ENCODE data around the gene MAD1L1. TPM values are rescaled to one million over a fixed set of nuclear protein-coding genes. Genes with fewer than 3 reads are reported as not detected.
A peak's percentile ranks its signal among the peaks of the same experiment; 100 is the strongest.

The MAD1L1 gene
- total and polyA plus RNA-seq, 2 experiments from 2014 or later: 38.2 to 69.8 TPM

- 0 out of 2 replicates have a peak, but pooled peaks cover 4% of the 10 kb centered on the region for H3F3A ChIP-seq (ENCODE audit: insufficient read depth)
- 95% methylated on average over 4 of the region's 4 CpGs for WGBS, 2 experiments (ENCODE audit: low coverage in 1 of 2, low lambda C conversion rate in 2 of 2, missing lambda C conversion rate in 2 of 2)
- no peak overlapping the region for H3K4me3 ChIP-seq
- no peaks in the 10 kb centered on the region for H3K36me3 ChIP-seq (ENCODE audit: low read depth)
- no peaks in the 10 kb centered on the region; the same call in 1 of the 2 replicates for H3K79me2 ChIP-seq (ENCODE audit: insufficient read depth)
- no peak for TF ChIP-seq EZH2 (IDR thresholded peaks at IDR 0.05; ENCODE audit: insufficient read depth, poor library complexity, severe bottlenecking)
- no peak for TF ChIP-seq EZH2phosphoT487 (IDR thresholded peaks at IDR 0.05; ENCODE audit: insufficient read depth, low read depth)
- no peak overlapping the region for H3K27ac ChIP-seq
- H3K4me1 ChIP-seq (ENCODE audit: insufficient read depth): peaks cover 20% of the 10 kb centered on the region
- H3K9me2 ChIP-seq (ENCODE audit: insufficient read depth): no peaks in the 10 kb centered on the region
- H3K9me3 ChIP-seq (ENCODE audit: low read depth): no peaks in the 10 kb centered on the region
- in situ Hi-C loops (cut with MboI): no loop called here
- DNase-seq: no peak
- no peak overlapping the region for H3K4me2 ChIP-seq (ENCODE audit: unreplicated experiment)
- H4K20me1 ChIP-seq (ENCODE audit: insufficient read depth): no peaks in the 10 kb centered on the region
- no peak overlapping the region for H2AFZ ChIP-seq
- H3K9ac ChIP-seq: no peak overlapping the region
- no peaks in the 10 kb centered on the region for H3K27me3 ChIP-seq (replicated peaks; ENCODE audit: insufficient read depth)
Measured at GRCh38 chr7:2117646-2118045, 115.1 kb downstream of the MAD1L1 start.

GRCh38 chr7:2116989-2117591 lies 115.7 kb downstream of the MAD1L1 start:
- TF ChIP-seq EZH2 (IDR thresholded peaks at IDR 0.05; ENCODE audit: insufficient read depth, poor library complexity, severe bottlenecking): no peak
- no peak for TF ChIP-seq EZH2phosphoT487 (IDR thresholded peaks at IDR 0.05; ENCODE audit: insufficient read depth, low read depth)
- no peaks in the 10 kb centered on the region for H3K9me3 ChIP-seq (ENCODE audit: low read depth)
- no peak overlapping the region for H3K4me2 ChIP-seq (ENCODE audit: unreplicated experiment)
- peaks cover 4% of the 10 kb centered on the region; the same call in 1 of the 2 replicates for H3K79me2 ChIP-seq (ENCODE audit: insufficient read depth)
- 0 out of 2 replicates have a peak, but pooled peaks cover 4% of the 10 kb centered on the region for H3F3A ChIP-seq (ENCODE audit: insufficient read depth)
- no peak overlapping the region for H3K4me3 ChIP-seq
- no peak for DNase-seq
- H3K4me1 ChIP-seq (ENCODE audit: insufficient read depth): peaks cover 20% of the 10 kb centered on the region
- in situ Hi-C loops (cut with MboI): no loop called here
- H3K9me2 ChIP-seq (ENCODE audit: insufficient read depth): no peaks in the 10 kb centered on the region
- 69 to 73% methylated on average over 11 of the region's 11 CpGs for WGBS, 2 experiments (ENCODE audit: low coverage in 1 of 2, low lambda C conversion rate in 2 of 2, missing lambda C conversion rate in 2 of 2)
- no peaks in the 10 kb centered on the region for H4K20me1 ChIP-seq (ENCODE audit: insufficient read depth)
- no peak overlapping the region for H2AFZ ChIP-seq
- H3K9ac ChIP-seq: no peak overlapping the region
- H3K36me3 ChIP-seq (ENCODE audit: low read depth): no peaks in the 10 kb centered on the region
- H3K27ac ChIP-seq: no peak overlapping the region
- no peaks in the 10 kb centered on the region for H3K27me3 ChIP-seq (replicated peaks; ENCODE audit: insufficient read depth)

- Histone ChIP-seq H3K9ac (no peak overlapping the region), H3K27me3 (replicated peaks; ENCODE audit: insufficient read depth) (no peaks in the 10 kb centered on the region), H3K9me2 (ENCODE audit: insufficient read depth) (no peaks in the 10 kb centered on the region), H3K36me3 (ENCODE audit: low read depth) (no peaks in the 10 kb centered on the region), H2AFZ (no peak overlapping the region), H3K4me1 (ENCODE audit: insufficient read depth) (peaks cover 20% of the 10 kb centered on the region), H3F3A (ENCODE audit: insufficient read depth) (0 out of 2 replicates have a peak, but pooled peaks cover 4% of the 10 kb centered on the region), H3K4me2 (ENCODE audit: unreplicated experiment) (no peak overlapping the region), H3K9me3 (ENCODE audit: low read depth) (no peaks in the 10 kb centered on the region), H4K20me1 (ENCODE audit: insufficient read depth) (no peaks in the 10 kb centered on the region), H3K79me2 (ENCODE audit: insufficient read depth) (peaks cover 10% of the 10 kb centered on the region), H3K27ac (no peak overlapping the region), H3K4me3 (no peak overlapping the region)
- 81 to 87% methylated on average over 9 of the region's 9 CpGs for WGBS, 2 experiments (ENCODE audit: low coverage in 1 of 2, low lambda C conversion rate in 2 of 2, missing lambda C conversion rate in 2 of 2)
- no peak for DNase-seq
- in situ Hi-C loops (cut with MboI): no loop called here
- TF ChIP-seq EZH2 (IDR thresholded peaks at IDR 0.05; ENCODE audit: insufficient read depth, poor library complexity, severe bottlenecking): no peak
- TF ChIP-seq EZH2phosphoT487 (IDR thresholded peaks at IDR 0.05; ENCODE audit: insufficient read depth, low read depth): no peak
Measured at GRCh38 chr7:2116448-2116810, 116.3 kb downstream of the MAD1L1 start.

GRCh38 chr7:2115760-2116447 lies 116.8 kb downstream of the MAD1L1 start:
- DNase-seq: peak; percentile 63
- Histone ChIP-seq H2AFZ (no peak overlapping the region), H3K9ac (no peak overlapping the region), H3K36me3 (ENCODE audit: low read depth) (no peaks in the 10 kb centered on the region), H3K4me2 (ENCODE audit: unreplicated experiment) (no peak overlapping the region), H4K20me1 (ENCODE audit: insufficient read depth) (no peaks in the 10 kb centered on the region), H3K4me3 (no peak overlapping the region), H3K4me1 (ENCODE audit: insufficient read depth) (peaks cover 21% of the 10 kb centered on the region), H3K9me3 (ENCODE audit: low read depth) (no peaks in the 10 kb centered on the region), H3K27ac (no peak overlapping the region), H3F3A (ENCODE audit: insufficient read depth) (0 out of 2 replicates have a peak, but pooled peaks cover 4% of the 10 kb centered on the region), H3K79me2 (ENCODE audit: insufficient read depth) (peaks cover 13% of the 10 kb centered on the region), H3K27me3 (replicated peaks; ENCODE audit: insufficient read depth) (no peaks in the 10 kb centered on the region), H3K9me2 (ENCODE audit: insufficient read depth) (no peaks in the 10 kb centered on the region)
- in situ Hi-C loops (cut with MboI): no loop called here
- 84 to 86% methylated on average over 25 of the region's 25 CpGs for WGBS, 2 experiments (ENCODE audit: low coverage in 1 of 2, low lambda C conversion rate in 2 of 2, missing lambda C conversion rate in 2 of 2)
- TF ChIP-seq EZH2 (IDR thresholded peaks at IDR 0.05; ENCODE audit: insufficient read depth, poor library complexity, severe bottlenecking) (no peak), EZH2phosphoT487 (IDR thresholded peaks at IDR 0.05; ENCODE audit: insufficient read depth, low read depth) (no peak)
